HepG2 (cell line): ENCODE results near the gene NECAP2.
"Not testable (repeated sequence)": the region's sequence is repeated elsewhere in the genome, so short reads cannot be mapped to it uniquely, and the experiment has no call there.

ENCODE experiments used
- BORCS8-MEF2B ChIP-seq: sonication (generic); formaldehyde crosslinking; IDR thresholded peaks from 2 replicates; pipeline ENCODE4 v1.8.0; 2022; ENCODE audit warnings: mild to moderate bottlenecking, missing genetic modification reagents
- CREBL2 ChIP-seq: sonication (generic); formaldehyde crosslinking; IDR thresholded peaks from 2 replicates; pipeline ENCODE4 v1.8.1; 2023; ENCODE audit warnings: missing genetic modification reagents, mild to moderate bottlenecking, borderline replicate concordance
- JUND ChIP-seq: sonication (generic); formaldehyde crosslinking; IDR thresholded peaks from 2 replicates; pipeline ENCODE4 v1.8.0; 2022; ENCODE audit warnings: mild to moderate bottlenecking, missing genetic modification reagents
- RAD21 ChIP-seq: fragments of 450-650 bp; formaldehyde crosslinking; IDR thresholded peaks from 2 replicates; pipeline ENCODE4 v1.5.0; 2020; ENCODE audit warnings: mild to moderate bottlenecking
- SP1 ChIP-seq, 2 experiments: fragments of 450-650 bp in 1 of 2; sonication (generic) in 1 of 2; formaldehyde crosslinking in 1 of 2; IDR thresholded peaks; 2 replicates each; pipeline versions ENCODE4 v1.4.0 to v1.6.1; 2016 to 2020; ENCODE audit warnings: missing genetic modification reagents in 1 of 2
- TF ChIP-seq, protein P1 (sequence below): sonication (generic); formaldehyde crosslinking; IDR thresholded peaks from 2 replicates; pipeline ENCODE4 v1.8.1; 2022; ENCODE audit warnings: mild to moderate bottlenecking, missing genetic modification reagents

DNA sequence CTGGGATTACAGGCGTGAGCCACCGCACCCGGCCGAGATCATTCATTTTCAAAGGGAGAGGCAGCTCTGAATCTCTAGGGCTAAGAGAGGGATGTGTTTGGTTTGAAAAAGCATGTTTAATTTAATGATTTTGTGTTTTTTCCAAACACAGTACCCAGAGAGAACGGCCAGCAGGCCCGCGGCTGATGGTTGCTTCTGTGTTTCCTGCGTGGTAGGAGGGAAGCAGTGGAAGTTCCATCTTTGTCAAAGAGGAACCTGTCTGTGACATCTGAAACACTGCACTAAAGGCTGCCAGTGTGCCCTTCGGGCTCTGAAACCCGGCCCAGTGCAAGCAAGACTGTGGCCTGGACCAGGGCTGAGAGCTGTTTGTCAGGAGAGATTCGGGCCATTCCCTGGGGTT lies 59.9 kb downstream of the NECAP2 start:
- TF ChIP-seq JUND; RAD21 (CRISPR knock-in tag); BORCS8-MEF2B (CRISPR knock-in tag); SP1 (IDR thresholded peaks at IDR 0.05); SP1 (CRISPR knock-in tag; IDR thresholded peaks at IDR 0.05); CREBL2 (CRISPR knock-in tag): not testable (repeated sequence)
- TF ChIP-seq, protein P1, sequence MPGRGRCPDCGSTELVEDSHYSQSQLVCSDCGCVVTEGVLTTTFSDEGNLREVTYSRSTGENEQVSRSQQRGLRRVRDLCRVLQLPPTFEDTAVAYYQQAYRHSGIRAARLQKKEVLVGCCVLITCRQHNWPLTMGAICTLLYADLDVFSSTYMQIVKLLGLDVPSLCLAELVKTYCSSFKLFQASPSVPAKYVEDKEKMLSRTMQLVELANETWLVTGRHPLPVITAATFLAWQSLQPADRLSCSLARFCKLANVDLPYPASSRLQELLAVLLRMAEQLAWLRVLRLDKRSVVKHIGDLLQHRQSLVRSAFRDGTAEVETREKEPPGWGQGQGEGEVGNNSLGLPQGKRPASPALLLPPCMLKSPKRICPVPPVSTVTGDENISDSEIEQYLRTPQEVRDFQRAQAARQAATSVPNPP: not testable (repeated sequence)
